ENCODE data around the gene HOXA7. TPM values are rescaled to one million over a fixed set of nuclear protein-coding genes. Genes with fewer than 3 reads are reported as not detected.

Gene HOXA7
- total and polyA plus RNA-seq, 12 donors = 0.04 TPM; not detected in 11

- intact Hi-C loops (cut with DNase I) = loop anchor here (2.0 to 10.0 kb wide), 14 partner anchors 306 to 1296 kb away; no protein-coding TSS in a partner anchor
- no peaks in the 10 kb centered on the region for H3K9me3 ChIP-seq
- ATAC-seq = peak in 5 of 8 donors; percentile 26 to 50 (median 47)
- peaks cover 8 to 77% (median 32%) of the 10 kb centered on the region in 9 donors for H3K4me1 ChIP-seq
- WGBS, 2 donors = 3 to 4% methylated on average over 26 to 27 of the region's 27 CpGs
- DNase-seq = no peak
- peak in 5 of 9 donors; percentile 3 to 17 (median 6) for TF ChIP-seq CTCF (IDR thresholded peaks at IDR 0.05)
- H3K36me3 ChIP-seq = peaks cover 0 to 18% (median 0%) of the 10 kb centered on the region in 9 donors
- no peak overlapping the region for H3K27ac ChIP-seq
- H3K27me3 ChIP-seq = peaks cover 74 to 100% (median 100%) of the 10 kb centered on the region in 7 donors
- H3K4me3 ChIP-seq = peak overlapping the region; percentile 36 to 75 (median 58)
Measured at GRCh38 chr7:27161214-27161720, 4.8 kb upstream of the HOXA7 start.

- TF ChIP-seq CTCF (IDR thresholded peaks at IDR 0.05) = peak; percentile 99 to 100 (median 100)
- Histone ChIP-seq H3K9me3 (no peaks in the 10 kb centered on the region), H3K27me3 (peaks cover 74 to 100% (median 100%) of the 10 kb centered on the region in 7 donors), H3K4me3 (peak overlapping the region; percentile 36 to 75 (median 58)), H3K36me3 (peaks cover 0 to 16% (median 0%) of the 10 kb centered on the region in 9 donors), H3K4me1 (peaks cover 8 to 77% (median 31%) of the 10 kb centered on the region in 9 donors), H3K27ac (peak overlapping the region in 1 of 10 donors; percentile 15)
- 1% methylated on average over 54 of the region's 54 CpGs for WGBS, 2 donors
- ATAC-seq (peak; percentile 73 to 89 (median 83)), DNase-seq (peak; percentile 78 to 80)
- intact Hi-C loops (cut with DNase I) = loop anchor here (2.0 to 10.0 kb wide), 14 partner anchors 306 to 1296 kb away; no protein-coding TSS in a partner anchor
Measured at GRCh38 chr7:27160546-27161213, 4.2 kb upstream of the HOXA7 start.

- Histone ChIP-seq H3K27ac (peak overlapping the region in 1 of 10 donors; percentile 15), H3K36me3 (peaks cover 0 to 11% (median 0%) of the 10 kb centered on the region in 9 donors), H3K27me3 (peaks cover 74 to 100% (median 100%) of the 10 kb centered on the region in 7 donors), H3K9me3 (no peaks in the 10 kb centered on the region), H3K4me3 (peak overlapping the region; percentile 36 to 75 (median 58)), H3K4me1 (peaks cover 8 to 77% (median 30%) of the 10 kb centered on the region in 9 donors)
- no peak for TF ChIP-seq CTCF (IDR thresholded peaks at IDR 0.05)
- ATAC-seq (peak in 3 of 8 donors; percentile 5 to 39 (median 19)), DNase-seq (no peak)
- 24 to 32% methylated on average over 23 of the region's 23 CpGs for WGBS, 2 donors
- intact Hi-C loops (cut with DNase I) = loop anchor here (2.0 to 10.0 kb wide), 14 partner anchors 305 to 1295 kb away; no protein-coding TSS in a partner anchor
Measured at GRCh38 chr7:27160145-27160545, 3.7 kb upstream of the HOXA7 start.

All from heart right ventricle (tissue), 16 donors.